TTC549 (cell line): Measurements from ENCODE around the gene GFRA1.

Experiments
- FAIRE-seq: peaks from 2 replicates; lab custom pipeline; 2012; peaks lifted over from hg19 to GRCh38; lab: Jason Lieb, UNC

Gene GFRA1

DNA sequence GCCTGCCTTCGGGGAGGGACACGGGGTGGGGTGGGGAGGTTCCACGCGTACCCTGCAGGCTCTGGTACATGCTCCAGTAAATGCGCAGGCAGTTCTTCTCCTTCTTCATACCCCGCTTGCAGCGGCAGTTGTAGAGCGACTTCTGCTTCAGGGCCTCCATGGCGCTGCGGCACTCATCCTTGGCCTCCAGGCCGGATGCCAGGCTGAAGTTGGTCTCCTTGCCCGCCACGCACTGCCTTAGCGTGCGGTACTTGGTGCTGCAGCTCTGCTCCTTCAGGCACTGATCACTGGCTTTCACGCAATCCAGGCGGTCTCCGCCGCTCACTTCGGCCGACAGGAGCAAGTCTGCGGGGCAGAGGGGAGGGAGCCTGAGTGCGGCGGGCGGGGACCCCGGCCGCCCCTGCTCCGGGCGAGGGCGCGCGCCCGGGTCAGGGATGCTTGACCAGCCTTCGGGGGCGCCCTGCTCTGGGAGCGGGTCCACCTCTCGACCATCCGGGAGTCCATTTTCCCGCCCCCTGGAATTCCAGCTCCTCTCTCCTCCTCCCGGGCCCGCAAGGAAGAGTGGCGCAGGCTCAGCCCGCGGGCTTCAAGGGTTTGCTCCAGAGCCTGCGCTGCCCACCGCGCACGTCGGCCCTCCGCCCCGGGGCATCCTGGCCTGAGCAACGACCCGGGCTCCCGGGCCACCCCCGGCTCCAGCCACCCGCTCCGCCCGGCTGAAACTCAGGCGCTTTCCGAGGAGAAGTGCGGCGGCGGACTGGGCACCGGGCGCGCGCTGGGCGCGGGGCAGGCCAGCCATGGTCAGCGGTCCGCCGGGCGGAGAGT is 2.0 kb downstream of the GFRA1 start:
- FAIRE-seq = no peak

DNA sequence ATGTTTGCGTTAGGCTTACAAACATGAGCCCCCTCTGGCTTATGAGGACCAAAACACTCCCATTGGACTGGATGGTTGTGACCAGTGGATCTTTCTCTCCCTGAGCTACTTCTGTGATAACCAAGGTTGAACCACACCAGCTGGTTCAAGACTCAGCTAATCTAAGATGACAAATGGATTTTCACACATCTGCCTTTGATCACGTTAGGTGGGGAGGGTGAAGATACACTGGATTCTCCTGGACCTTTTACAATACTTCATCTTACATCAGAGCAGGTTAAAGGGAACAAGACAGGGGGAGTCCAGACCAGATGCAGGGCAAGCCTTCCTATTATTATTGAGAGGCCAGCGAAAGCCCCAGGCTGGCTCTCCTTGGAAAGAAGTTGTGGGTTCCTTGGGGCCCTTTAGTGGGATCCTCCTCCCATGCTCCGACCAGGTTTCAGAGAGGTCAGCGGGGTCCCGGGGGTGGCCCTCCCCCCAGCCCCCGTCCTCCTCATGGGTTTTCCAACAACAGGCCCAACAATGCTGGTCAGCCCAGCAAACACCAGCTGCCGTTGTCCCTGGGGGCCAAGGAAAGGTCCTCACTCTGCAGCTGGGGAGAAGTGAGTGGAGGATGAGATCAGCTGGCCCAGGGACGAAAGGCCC is 2.8 kb downstream of the GFRA1 start:
- FAIRE-seq = no peak

DNA sequence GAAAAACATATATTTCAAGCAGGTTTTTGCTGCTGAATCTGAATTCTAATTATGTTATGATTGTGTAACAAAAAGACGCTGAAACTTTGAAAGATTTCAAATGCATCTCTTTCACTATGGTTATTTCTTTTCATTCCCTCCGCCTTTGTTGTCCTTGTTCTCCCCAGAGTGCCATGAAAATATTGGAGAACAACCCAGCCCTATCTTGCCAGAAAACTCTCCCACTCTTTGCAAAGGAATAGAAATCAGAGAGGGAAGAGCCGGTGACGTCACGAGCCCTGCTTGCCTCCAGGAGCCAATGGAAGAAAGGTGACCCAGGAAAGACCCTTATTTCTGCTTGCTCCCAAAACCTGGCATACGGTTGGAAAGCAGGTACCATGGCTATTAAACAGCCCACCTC is 3.4 kb downstream of the GFRA1 start:
- no peak for FAIRE-seq

DNA sequence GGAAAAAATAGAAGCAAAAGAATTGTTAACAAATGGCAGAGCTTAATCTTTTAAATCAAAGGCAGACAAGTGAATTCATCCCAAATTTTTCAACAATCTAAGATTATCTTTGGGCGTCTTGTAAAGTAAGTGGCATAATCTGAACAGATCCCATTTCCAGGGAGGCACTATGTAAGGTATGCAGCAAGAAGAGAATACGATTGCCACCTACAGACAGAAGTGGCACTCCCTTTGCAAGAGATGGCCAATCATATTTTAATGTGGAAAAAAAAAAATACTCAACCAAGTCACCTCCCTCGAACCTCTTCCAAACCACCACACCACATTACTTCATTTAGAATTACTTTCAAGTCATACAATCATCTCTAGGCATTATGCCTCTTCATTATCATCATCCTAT is 4.0 kb downstream of the GFRA1 start:
- no peak for FAIRE-seq

DNA sequence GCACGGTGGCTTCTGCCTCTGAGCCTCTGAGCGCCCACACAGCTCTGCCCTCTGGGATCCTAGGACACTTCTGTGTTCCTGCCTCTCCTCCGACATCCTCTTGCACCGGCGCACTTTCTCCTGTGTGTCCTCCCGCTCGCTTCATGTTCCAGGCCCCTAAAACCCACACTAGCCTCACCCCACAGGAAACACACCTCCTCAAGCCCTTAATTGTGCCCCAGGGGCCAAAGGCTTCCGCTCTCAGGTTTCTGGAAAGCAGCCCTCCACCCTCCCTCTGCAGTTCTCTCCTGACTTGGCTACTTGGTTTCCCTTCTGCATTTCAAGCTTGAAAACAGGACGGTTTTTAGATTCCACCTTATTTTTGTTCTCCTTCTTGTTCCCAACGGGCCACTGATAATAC is 7.3 kb downstream of the GFRA1 start:
- FAIRE-seq = no peak

DNA sequence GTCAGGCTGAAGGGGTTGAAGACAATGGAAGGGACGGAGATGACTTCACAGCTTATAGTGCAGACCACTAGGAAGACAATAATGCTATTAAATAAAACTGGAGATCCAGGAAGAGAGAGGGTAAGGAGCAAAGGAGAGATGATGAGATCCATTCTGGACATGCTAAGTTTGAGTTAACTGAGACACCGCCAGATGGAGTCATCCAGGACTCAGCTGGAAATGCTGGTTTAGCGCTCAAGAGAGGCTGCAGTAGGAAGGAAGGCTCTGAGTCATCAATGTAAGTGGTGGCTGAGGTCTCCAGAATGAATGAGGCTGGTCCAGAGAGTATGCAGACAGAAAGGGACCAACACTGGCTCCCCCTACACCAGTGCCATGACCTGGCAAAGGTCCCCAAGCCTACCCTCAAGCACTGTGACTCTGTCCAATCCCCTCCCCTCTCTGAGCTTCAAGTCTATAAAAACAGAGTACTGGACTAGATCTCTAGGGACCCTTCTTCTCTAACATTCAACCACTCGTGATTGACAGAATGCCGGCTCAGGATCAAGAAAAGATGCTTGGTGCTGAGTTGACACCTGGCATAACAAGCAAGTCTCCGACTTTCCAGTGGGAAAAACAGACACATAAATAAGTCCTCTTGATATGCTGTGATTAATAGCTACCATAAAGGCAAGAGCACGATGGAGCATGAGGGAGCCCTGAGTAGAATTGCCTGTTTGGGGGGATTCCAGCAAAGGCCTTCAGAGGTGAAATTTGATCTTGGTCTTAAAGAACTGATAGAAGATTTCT is 8.9 kb downstream of the GFRA1 start:
- no peak for FAIRE-seq

DNA sequence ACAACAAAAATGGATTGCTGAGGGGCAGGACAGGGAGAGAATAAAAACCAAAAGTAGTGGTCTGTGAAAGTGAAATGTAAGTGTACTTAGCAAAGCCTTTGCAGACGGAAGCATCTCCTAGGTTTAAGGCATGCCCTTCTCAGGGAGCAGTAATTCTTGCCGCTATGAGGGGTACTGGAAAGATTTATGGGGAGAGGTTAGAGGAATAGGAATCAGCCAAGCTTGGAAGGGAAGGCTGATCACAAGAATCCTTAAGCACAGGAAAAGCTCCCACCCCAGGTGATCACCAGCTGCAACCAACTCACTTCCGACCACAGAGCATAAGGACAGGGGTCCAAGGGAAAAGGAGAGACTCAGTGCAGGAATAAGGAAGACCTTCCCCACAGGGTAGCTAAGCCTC is 10.3 kb downstream of the GFRA1 start:
- FAIRE-seq = no peak

DNA sequence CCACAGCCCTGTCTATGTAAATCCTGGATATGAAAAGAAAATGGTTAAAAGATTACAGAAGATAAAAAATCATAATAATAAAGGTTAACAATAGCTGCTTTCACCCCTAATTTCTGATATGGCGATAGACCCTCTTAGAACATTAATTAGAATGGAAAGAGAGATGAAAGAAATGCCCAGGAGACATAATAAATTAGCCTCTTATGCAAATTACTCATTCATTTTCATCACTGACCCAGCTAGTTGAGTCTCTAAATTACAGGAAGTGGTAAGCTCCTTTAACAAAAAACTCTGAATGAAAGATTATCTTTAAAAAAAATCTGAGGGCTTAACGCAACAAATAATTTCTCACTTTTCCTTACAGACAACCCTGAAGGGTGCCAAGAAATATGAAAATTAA is 12.4 kb downstream of the GFRA1 start:
- no peak for FAIRE-seq

DNA sequence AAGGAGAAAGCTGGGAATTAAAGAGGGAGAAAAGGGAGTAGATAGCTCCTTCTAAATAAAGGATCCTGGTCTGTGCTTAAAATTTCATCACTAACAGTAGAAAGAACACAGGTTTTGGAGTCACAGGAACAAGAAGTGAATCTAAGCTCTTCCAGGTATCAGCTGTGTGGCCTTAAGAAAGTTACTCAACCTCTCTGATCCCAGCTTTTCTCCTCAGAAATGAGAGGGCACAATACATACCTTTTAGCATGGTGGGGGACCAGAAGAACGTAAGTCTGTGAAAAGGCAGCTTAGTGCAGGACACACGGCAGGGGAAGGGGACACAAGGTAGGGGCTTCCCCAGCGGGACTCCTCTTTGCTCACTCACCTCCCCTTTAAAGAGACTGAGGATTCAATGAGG is 13.4 kb downstream of the GFRA1 start:
- FAIRE-seq = no peak

DNA sequence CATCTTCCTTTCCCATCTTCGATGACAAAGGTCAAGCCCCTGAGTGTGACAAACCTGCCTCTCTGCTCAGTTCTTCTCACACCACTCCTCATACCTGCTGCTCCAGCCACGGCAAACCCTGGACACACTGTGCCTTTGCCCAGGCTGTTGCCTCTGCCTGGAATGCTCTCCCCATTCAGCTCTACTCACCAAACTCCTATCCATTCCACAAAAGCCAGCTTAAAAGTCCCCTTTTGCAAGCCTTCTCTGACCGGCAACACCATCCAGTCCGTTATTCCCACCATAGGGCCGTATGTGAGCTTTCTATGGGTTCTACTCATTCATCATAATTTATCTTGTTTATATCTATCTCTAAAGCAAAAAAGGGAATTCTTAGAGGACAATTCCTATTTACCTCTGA is 15.2 kb downstream of the GFRA1 start:
- FAIRE-seq = no peak

DNA sequence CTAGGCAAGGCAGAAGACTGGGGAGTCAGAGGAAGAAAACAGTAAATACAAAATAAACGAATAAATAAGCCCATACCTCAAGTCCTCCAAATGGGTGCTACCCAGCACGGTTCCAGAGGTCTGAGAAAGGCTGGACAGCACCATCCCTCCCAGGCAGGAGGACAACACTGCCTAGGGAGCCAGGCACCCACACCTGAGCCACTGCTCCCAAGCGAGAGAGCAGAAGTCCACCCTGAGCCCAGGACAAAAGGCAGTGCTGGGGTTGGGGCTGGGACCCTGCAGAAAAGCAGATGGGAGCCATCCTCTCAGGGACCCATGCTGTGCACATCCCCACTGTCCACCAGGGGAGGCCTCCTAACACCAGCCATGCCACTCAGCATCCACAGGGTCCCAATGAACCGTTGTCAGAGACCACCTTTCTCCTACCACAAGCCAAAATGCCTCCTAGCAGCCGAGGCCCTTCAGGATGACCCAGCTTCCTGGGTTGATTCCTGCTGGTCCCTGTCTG is 16.2 kb downstream of the GFRA1 start:
- FAIRE-seq = no peak

DNA sequence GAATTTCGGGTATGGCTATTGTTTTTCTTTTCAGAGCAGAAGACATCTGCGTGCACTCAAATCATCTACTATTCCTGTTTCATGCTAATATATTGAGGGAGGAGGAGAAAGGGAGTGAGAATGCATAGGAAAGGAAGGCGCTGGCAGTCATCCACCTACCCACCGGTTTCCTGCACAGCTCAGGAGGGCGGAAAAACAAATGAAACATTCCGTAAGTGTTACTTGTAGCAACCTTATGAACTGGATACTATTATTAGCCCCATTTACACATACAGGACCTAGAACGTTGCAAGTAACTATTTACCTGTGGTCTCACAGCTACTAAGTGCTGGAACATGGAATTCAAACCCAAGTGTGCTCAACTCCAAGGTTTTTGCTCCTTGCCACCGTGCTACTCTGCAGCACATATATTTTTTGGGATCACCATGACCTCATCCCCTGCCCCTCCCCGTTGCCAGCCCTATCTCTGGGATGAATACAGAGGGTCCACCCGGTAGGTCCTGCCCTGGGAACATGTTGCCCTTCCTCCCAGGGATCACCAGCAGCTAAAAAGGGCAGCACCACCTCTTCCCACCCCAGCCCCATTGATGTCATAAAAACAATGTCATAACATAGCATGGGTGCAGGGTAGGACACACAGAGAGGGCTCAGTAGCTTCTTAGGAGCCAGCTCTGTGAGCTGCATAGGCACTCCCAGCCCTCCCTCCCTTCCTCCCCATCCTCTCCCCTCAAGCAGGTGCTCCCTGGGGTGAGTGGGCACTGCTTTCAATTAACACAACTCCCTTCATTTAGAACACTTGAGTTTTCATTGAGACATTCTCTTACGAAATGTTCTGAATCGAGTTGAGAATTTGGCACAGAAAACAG is 16.9 kb downstream of the GFRA1 start:
- no peak for FAIRE-seq

DNA sequence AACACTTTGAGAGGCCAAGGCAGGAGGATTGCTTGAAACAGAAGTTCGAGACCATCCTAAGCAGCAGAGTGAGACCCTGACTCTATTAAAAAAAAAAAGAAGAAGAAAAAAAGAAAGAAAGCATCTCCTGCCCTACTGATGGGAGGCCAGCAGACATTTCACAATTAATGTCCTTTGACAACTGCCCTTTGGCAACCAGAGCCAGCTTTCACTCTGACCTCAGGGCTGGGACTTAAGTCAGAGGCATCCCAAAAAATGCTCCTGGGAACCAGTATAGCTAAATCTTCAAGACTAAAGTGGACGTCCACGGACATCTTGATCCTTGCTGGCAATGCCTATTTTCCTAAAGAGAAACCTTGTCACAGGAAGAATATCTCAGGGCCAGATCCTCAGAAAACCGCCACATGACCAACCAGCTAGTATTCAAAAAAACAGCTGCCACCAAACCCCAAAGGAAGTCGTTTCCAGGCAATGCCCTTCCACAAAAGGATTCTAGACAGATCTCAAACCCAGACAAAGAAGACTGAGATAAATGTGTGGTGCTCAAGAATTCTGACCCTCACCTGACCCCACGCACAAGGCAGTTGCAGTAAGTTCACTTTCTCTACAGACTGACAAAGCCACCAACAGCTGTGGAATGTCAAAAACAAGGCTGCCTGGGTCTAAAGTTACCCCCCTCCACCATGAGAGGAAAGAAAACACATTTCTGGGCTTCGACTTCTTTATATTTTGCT is 18.4 kb downstream of the GFRA1 start:
- no peak for FAIRE-seq

DNA sequence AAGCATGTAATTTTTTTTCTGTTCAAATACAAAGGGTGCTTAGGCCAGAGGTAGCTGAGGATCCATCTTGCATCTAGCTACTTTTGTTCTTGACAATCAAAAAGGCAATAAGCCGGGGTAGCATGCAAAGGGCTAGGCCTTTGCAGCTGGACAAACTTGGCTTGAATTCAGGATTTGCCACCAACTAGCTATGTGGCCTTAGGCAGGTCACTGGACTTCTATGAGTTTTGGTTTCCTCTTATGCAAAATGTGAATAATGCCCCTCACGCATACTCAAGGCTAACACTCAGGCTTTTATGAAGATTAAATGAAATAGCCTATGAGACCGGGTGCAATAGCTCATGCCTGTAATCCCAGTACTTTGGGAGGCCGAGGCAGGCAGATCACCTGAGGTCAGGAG is 19.3 kb downstream of the GFRA1 start:
- FAIRE-seq = no peak

DNA sequence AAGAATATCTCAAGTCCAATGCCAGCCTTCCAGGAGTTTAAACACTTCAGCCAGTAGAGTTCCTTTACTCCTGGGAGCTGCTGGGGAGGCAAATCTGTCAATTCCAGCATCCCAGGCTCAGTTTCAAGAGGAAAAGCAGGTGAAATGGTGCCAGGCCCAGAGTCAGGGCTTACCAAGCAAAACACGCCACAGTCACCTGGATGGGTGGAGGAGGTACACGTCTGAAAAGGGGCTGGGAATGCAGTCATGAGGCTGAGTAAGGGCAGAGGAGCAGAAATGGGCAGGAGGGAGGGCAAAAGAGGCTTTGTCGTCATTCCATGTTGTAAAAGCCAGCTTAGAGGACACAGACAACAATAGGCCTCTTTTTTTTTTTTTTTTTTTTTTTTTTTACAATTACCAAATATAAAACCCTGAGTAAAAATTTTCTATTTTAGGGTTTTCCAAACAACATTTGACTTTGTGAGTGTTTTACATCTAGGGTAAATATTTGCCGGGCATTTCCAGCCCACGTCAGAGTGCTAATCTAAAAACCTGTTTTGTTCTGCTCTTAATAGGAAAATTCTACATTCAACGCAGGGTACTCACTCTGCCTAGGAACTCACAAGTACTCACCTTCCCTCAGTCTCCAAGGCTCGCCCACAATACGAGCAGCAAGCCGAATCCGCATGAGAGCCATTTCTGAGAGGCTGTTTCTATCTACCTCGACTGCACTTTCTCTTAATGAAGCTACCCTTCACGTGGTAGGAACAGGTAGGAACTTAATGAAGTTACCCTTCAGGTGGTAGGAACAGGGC is 21.2 kb downstream of the GFRA1 start:
- no peak for FAIRE-seq

DNA sequence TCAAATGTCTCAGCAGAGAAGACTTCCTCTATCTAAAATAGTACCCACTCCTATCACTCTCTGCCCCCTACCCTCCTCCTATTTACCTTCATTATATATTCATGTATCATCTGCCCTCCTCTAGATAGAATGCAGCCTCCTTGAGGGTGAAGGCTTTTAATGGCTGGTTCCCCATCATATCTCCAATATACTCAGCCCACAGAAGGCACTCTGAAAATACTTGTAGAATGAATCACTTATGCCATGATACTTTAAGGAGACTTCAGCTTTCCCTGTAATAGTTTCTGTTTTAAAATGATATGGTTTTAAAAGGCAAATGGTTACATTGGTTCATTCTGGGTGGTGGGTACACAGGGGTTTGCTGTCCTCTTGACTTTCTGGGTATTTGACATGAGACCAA is 25.3 kb downstream of the GFRA1 start:
- FAIRE-seq = no peak

DNA sequence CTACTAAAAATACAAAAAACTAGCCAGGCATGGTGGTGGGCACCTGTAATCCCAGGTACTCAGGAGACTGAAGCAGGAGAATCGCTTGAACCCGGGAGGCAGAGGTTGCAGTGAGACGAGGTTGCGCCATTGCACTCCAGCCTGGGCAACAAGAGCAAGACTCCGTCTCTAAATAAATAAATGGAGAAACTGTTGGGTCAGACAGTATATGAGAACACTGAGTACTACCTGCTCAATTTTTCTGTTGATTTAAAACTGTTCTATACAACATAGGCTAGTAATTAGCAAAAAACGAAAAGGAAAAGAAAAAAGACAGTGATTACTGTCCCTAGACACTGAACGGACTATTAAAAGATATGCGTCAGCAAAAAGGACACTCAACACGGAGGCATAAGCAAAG is 26.7 kb downstream of the GFRA1 start:
- no peak for FAIRE-seq

DNA sequence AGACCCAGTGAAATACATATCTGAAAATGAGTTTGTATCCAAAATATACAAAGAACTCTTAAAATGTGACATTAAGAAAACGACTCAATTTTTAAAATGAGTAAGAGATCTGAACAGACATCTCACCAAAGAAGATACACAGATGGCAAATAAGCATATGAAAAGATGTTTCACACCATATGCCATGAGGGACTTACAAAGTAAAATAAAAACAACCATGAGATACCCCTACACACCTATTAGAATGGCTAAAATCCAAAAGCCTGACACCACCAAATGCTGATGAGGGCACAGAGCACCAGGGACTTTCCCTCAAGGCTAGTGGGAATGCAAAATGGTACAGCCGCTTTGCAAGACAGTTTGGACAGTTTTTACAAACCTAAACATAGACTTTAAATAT is 27.9 kb downstream of the GFRA1 start:
- no peak for FAIRE-seq

DNA sequence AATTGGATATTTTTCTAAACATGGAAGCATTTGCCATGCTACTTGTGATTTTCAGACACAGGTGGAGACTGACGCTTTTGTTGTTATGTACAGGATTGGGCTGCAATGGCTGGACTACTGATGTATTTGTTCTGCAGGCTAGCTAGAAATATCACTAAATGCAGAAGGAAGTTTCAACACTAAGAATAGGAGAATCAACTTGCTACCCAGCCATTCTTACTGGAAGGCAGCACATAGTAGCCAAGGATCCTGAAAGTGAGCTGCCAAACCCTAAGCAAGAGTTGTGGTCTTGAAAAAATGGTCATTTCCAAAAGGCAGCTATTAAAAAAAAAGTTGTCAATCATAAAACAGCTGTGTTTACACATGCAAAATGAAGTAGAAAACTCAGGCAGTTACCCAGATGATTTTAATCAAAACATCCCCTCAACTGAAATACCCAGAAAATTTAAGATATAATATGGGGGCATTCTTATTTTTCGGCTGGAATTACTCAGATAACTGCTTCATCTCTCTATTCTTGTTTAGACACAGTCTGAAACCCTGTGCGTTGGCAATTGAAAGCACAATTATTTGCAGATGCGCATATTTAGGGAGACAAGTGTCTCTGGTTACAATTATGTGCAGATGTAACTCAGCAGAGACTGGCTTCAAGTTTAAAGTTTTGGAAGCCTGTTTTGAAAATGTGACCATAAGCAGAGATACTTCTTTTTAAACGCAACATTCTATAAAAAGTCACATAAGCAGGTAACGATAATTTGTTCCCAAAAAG is 31.2 kb downstream of the GFRA1 start:
- FAIRE-seq = no peak

DNA sequence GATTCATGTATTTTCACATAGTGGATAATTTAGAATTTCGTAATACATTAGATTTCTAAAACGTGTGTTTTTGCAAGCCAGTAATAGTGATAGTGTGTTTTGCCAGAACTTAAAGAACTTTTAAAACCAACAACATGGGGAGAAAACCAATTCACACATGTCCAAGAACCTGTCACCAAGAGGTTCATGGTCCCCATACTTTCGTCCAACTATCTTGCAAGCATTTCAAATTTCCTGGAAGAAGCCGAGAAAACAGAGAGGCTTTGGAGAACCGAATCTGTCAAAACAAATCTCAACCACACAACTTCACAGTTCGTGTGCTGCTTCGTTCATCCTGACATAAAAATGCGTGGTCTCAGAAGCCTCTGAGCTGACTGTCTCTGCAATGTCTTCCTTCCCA is 31.9 kb downstream of the GFRA1 start:
- no peak for FAIRE-seq
